ES-I3 (cell line): Measurements from ENCODE around the gene KCNN1.

Source experiments
- H3K36me3 ChIP-seq: 2 replicates; pipeline ENCODE4 v1.6.1; 2013; ENCODE audit warnings: mild to moderate bottlenecking, low read length, control low read depth, moderate library complexity; ENCODE audit not compliant: insufficient read depth
- H3K4me1 ChIP-seq: 2 replicates; pipeline ENCODE4 v1.6.1; 2013; ENCODE audit warnings: mild to moderate bottlenecking, control low read depth, low read length; ENCODE audit not compliant: insufficient read depth
- H3K9ac ChIP-seq: 2 replicates; pipeline ENCODE4 v1.6.1; 2013; ENCODE audit warnings: low read depth, mild to moderate bottlenecking, low read length, moderate library complexity
- H3K9me3 ChIP-seq: 2 replicates; pipeline ENCODE4 v1.6.1; 2013; ENCODE audit warnings: mild to moderate bottlenecking, low read length, moderate library complexity; ENCODE audit not compliant: control insufficient read depth, insufficient read depth

Gene KCNN1

DNA sequence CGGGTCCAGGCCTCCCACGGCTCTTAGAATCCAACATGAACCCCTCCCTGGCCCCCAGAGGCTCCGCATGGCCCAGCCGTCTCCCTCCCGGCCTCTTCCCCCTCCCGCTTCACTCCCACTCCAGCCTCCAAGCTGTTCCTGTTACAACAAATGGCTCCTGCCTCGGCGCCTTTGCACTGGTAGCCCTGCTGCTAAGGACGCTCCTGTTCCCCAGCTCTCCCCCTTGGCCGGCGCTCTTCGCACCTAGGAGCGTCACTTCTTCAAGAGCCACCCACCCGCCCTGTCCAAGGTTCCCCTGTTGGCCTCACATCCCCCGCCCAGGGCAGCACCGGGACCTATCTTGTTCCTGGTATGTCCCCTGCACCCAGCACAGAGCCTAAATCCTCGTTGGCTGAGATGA lies 24.7 kb upstream of the KCNN1 start:
- peak overlapping the region; percentile 58; the same call in 1 of the 2 replicates for H3K9ac ChIP-seq
- no peaks in the 10 kb centered on the region for H3K9me3 ChIP-seq
- no peaks in the 10 kb centered on the region; the same call in 1 of the 2 replicates for H3K4me1 ChIP-seq
- no peaks in the 10 kb centered on the region for H3K36me3 ChIP-seq

GRCh38 chr19:17942582-17943273 lies 24.2 kb upstream of the KCNN1 start:
- Histone ChIP-seq H3K9me3 (no peaks in the 10 kb centered on the region), H3K36me3 (no peaks in the 10 kb centered on the region), H3K4me1 (no peaks in the 10 kb centered on the region; the same call in 1 of the 2 replicates), H3K9ac (peak overlapping the region; percentile 58; the same call in 1 of the 2 replicates)

GRCh38 chr19:17943274-17944221 lies 23.4 kb upstream of the KCNN1 start:
- no peaks in the 10 kb centered on the region; the same call in 1 of the 2 replicates for H3K4me1 ChIP-seq
- H3K9ac ChIP-seq = no peak overlapping the region; the same call in 1 of the 2 replicates
- no peaks in the 10 kb centered on the region for H3K9me3 ChIP-seq
- no peaks in the 10 kb centered on the region for H3K36me3 ChIP-seq

DNA sequence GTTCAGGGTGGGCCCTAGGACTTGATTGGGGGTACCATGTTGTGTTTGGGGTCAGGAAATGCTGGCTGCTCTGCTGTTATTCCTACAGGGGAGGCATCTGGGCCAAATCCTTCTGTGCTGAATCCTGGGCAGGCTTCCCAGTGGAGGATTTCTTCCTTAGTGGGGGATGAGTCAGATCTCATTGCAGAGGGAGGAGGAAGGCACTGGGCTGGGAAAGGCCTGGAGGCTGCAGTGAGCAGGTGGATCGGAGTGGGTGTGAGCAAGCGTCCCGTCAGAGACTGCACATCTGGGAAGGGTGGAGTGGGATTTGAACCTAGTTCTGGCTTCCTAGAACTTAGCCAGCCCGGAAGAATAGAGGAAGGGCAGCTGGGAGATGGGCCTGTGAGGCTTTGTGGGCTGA lies 22.6 kb upstream of the KCNN1 start:
- Histone ChIP-seq H3K9me3 (no peaks in the 10 kb centered on the region), H3K4me1 (no peaks in the 10 kb centered on the region; the same call in 1 of the 2 replicates), H3K36me3 (no peaks in the 10 kb centered on the region), H3K9ac (no peak overlapping the region)

DNA sequence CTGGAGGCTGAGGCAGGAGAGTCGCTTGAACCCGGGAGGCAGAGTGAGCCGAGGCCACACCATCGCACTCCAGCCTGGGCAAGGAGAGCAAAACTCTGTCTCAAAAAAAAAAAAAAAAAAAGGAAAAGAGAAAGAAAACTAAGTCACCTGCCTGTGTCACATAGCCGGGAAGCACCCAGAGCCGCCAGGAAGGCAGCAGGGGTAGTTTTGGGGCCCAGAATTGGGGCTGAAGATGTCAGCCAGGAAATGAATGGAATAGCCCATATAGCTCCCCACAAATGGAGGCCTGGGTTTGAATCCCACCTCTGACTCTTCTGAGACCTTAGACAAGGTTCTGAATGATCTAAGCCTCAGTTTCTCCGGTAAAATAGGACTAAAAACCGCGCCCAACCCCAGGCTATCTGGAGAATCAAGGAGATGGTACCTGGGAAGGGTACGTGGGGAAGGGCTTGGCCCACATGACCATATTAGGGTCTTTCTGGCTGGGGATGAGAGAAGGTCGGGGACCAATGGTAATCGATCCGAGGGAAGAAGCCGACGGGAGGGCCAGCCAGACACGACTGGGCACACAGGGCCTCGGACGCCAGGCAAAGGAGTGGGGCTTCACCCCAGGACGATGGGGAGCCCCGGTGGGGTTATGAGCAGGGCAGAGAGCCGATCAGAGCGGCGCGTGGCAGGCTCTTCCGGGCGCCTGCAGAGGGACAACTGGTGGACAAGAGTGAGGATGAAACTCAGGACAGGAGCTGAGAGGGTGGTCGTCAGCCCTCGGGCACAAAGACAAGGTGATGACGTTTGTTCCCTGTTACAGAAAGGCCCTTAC lies 19.7 kb upstream of the KCNN1 start:
- H3K36me3 ChIP-seq = no peaks in the 10 kb centered on the region
- H3K9me3 ChIP-seq = no peaks in the 10 kb centered on the region
- H3K4me1 ChIP-seq = no peaks in the 10 kb centered on the region; the same call in 1 of the 2 replicates
- H3K9ac ChIP-seq = peak overlapping the region; percentile 55

DNA sequence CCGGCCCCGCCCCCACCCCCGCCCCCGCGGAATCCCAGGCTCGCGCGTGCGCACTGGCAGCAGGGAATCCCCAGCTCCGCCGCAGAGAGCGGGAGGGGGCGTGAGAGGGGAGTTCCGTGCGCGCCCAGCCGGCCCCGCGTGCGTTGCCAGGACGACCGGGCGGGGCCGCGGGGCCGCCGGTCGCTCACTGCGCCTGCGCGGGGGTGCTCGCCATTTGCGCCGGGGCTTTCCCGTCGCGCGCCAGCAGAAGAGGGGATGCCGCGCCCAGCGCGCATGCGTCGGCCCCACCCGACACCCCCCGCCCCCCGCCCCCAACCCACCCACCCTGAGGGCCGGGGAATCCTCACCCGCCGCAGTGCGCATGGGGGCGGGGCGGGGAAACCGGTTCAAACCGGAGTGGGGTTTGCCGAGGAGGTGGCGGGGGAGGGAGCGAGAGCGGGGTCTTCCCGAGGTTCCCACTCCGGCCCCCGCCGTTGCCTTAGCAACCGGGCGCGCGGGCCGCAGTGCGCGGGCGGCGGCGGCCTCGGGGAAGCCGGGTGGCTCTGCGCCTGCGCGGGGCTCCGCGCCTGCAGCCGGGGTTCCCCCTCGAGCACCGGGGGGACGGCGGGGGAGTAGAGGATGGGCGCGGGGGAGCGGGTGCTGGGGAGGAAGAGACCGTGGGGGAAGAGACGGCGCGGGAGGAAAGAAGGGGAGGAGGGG lies 18.9 kb upstream of the KCNN1 start:
- no peaks in the 10 kb centered on the region for H3K9me3 ChIP-seq
- H3K4me1 ChIP-seq = peaks cover under 1% of the 10 kb centered on the region; the same call in 1 of the 2 replicates
- H3K9ac ChIP-seq = no peak overlapping the region; the same call in 1 of the 2 replicates
- no peaks in the 10 kb centered on the region for H3K36me3 ChIP-seq

DNA sequence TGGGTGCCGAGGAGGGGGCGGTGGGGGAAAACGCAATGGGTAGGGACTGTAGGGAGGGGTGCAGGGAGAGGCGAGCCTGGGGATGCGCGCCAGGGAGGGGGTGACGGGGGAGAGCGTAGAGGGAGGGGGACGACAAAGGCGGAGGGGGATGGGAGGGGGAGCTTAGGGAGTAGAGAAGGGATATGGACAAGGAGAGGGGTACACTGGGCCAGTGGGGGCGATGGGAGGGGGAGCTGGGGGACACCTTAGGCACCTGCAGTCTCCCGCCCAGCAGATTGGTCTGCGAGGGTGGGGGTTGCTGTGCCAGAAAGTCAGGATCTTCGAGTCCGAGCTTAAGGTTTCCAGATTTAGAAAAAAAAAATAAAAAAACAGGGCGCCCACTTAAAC lies 18.4 kb upstream of the KCNN1 start:
- Histone ChIP-seq H3K4me1 (peaks cover 5% of the 10 kb centered on the region; the same call in 1 of the 2 replicates), H3K9me3 (no peaks in the 10 kb centered on the region), H3K36me3 (no peaks in the 10 kb centered on the region), H3K9ac (peak overlapping the region; percentile 55)

DNA sequence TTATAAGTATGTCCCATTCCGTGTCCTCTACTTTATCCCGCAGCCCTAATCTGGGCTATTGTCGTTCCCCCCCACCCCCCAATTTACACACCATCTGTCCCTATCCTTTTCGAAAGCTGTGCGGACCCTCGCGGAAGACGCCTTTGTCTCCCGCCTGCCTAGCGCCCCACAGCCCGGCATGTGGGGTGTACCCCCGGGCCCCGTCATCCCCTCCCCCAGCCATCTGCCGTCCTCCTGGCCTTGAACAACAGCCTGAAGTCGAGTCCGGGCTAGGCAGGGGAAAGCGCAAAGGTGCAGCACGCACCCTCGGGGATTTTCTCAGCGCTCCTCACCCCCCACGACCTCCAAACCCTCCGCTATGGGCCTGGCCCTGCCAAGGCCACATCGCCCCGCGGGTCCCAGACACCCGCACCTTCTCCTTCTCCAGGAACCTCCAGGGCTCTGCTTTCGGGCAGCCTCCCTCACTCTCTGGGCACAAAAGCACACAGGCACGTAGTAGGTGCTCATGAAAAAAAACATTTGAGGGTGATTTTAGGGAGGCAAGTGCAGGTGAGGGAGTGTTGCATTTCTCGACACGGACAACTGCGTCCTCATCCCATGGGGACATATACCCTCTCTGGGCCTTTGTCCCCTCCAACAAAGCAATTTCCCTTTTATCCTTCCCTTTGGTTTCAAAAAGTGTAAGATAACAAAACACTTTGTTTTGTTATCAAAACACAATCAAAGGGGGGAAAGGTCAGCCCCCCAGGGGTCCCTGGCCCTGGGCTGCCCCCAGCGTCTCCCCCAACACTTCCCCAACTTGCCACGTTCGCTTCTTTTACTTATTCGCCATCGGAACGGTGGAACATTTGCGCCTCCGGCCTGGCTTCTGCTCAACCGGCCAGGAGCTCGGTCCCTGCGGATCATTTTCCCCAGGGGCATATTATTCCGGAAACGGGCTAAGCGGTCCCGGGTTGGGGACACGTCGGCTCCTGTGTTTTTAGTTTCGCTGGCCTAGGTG lies 17.7 kb upstream of the KCNN1 start:
- H3K9ac ChIP-seq = peak overlapping the region; percentile 55

DNA sequence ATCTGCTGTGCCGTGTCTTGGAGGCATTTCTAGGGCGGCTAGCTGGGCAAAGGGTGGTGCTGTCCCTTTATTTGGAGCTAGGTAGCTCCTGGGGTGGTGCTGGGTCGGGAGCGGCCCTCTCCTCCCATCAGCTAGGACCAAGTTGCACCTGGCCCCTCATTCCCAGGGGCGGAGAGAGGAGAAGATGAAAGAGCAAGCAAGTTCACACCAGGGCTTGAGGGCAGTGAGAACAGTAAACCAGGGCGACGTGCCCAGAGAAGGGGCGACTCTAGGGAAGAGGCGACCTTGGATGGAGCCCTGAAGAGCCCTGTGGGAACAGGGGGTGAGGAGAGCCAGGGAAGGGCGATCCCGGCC lies 17.0 kb upstream of the KCNN1 start:
- Histone ChIP-seq H3K9ac (peak overlapping the region; percentile 55; the same call in 1 of the 2 replicates), H3K36me3 (no peaks in the 10 kb centered on the region), H3K9me3 (no peaks in the 10 kb centered on the region), H3K4me1 (peaks cover 11% of the 10 kb centered on the region)

More for the DNA sequence above, 17.7 kb upstream of the KCNN1 start:
- Histone ChIP-seq H3K36me3 (no peaks in the 10 kb centered on the region), H3K4me1 (peaks cover 11% of the 10 kb centered on the region), H3K9me3 (no peaks in the 10 kb centered on the region)

GRCh38 chr19:17950310-17951156 lies 16.4 kb upstream of the KCNN1 start:
- Histone ChIP-seq H3K9ac (peak overlapping the region; percentile 55), H3K9me3 (no peaks in the 10 kb centered on the region), H3K4me1 (peaks cover 11% of the 10 kb centered on the region), H3K36me3 (no peaks in the 10 kb centered on the region)

GRCh38 chr19:17951157-17951989 lies 15.5 kb upstream of the KCNN1 start:
- Histone ChIP-seq H3K9me3 (no peaks in the 10 kb centered on the region), H3K4me1 (peaks cover 11% of the 10 kb centered on the region), H3K36me3 (no peaks in the 10 kb centered on the region), H3K9ac (peak overlapping the region; percentile 55; the same call in 1 of the 2 replicates)
